ENCODE measurements around the gene KIF23.

Gene KIF23

GRCh38 chr15:69398491-69398891, 15.7 kb upstream of the KIF23 start:
- no peak for TF ChIP-seq CTCF (IDR thresholded peaks at IDR 0.05; ENCODE audit: low read depth, low read length, missing control alignments)
- Histone ChIP-seq H3K36me3 (replicated peaks) (peaks cover 3% of the 10 kb centered on the region), H3K4me3 (ENCODE audit: low read depth, low read length) (no peak overlapping the region), H3K27ac (no peak overlapping the region), H3K27me3 (replicated peaks) (no peaks in the 10 kb centered on the region)
- peak; percentile 40 for DNase-seq
- in situ Hi-C loops (cut with HindIII; ENCODE audit: low pct_ligation_motif_present, low sequenced_read_pairs) = no loop called here

- no peak overlapping the region for H3K27ac ChIP-seq
- H3K4me3 ChIP-seq (ENCODE audit: low read depth, low read length) = no peak overlapping the region
- peaks cover 3% of the 10 kb centered on the region for H3K36me3 ChIP-seq (replicated peaks)
- in situ Hi-C loops (cut with HindIII; ENCODE audit: low pct_ligation_motif_present, low sequenced_read_pairs) = no loop called here
- H3K27me3 ChIP-seq (replicated peaks) = no peaks in the 10 kb centered on the region
- no peak for DNase-seq
- no peak for TF ChIP-seq CTCF (IDR thresholded peaks at IDR 0.05; ENCODE audit: low read depth, low read length, missing control alignments)
Measured at GRCh38 chr15:69400850-69401249, 13.3 kb upstream of the KIF23 start.

GRCh38 chr15:69402816-69403215, 11.3 kb upstream of the KIF23 start:
- no peak for TF ChIP-seq CTCF (IDR thresholded peaks at IDR 0.05; ENCODE audit: low read depth, low read length, missing control alignments)
- no peak overlapping the region for H3K27ac ChIP-seq
- H3K4me3 ChIP-seq (ENCODE audit: low read depth, low read length) = no peak overlapping the region
- in situ Hi-C loops (cut with HindIII; ENCODE audit: low pct_ligation_motif_present, low sequenced_read_pairs) = no loop called here
- no peak for DNase-seq
- no peaks in the 10 kb centered on the region for H3K27me3 ChIP-seq (replicated peaks)
- no peaks in the 10 kb centered on the region for H3K36me3 ChIP-seq (replicated peaks)

GRCh38 chr15:69403594-69403993, 10.6 kb upstream of the KIF23 start:
- in situ Hi-C loops (cut with HindIII; ENCODE audit: low pct_ligation_motif_present, low sequenced_read_pairs) = no loop called here
- no peak overlapping the region for H3K4me3 ChIP-seq (ENCODE audit: low read depth, low read length)
- H3K36me3 ChIP-seq (replicated peaks) = no peaks in the 10 kb centered on the region
- H3K27ac ChIP-seq = peak overlapping the region; percentile 41
- DNase-seq = peak; percentile 86
- H3K27me3 ChIP-seq (replicated peaks) = no peaks in the 10 kb centered on the region
- TF ChIP-seq CTCF (IDR thresholded peaks at IDR 0.05; ENCODE audit: low read depth, low read length, missing control alignments) = no peak

GRCh38 chr15:69405110-69405509, 9.0 kb upstream of the KIF23 start:
- TF ChIP-seq CTCF (IDR thresholded peaks at IDR 0.05; ENCODE audit: low read depth, low read length, missing control alignments) = no peak
- Histone ChIP-seq H3K27me3 (replicated peaks) (no peaks in the 10 kb centered on the region), H3K36me3 (replicated peaks) (no peaks in the 10 kb centered on the region), H3K4me3 (ENCODE audit: low read depth, low read length) (no peak overlapping the region), H3K27ac (no peak overlapping the region)
- in situ Hi-C loops (cut with HindIII; ENCODE audit: low pct_ligation_motif_present, low sequenced_read_pairs) = no loop called here
- DNase-seq = no peak

- Histone ChIP-seq H3K36me3 (replicated peaks) (no peaks in the 10 kb centered on the region), H3K4me3 (ENCODE audit: low read depth, low read length) (no peak overlapping the region), H3K27me3 (replicated peaks) (no peaks in the 10 kb centered on the region), H3K27ac (no peak overlapping the region)
- no peak for DNase-seq
- in situ Hi-C loops (cut with HindIII; ENCODE audit: low pct_ligation_motif_present, low sequenced_read_pairs) = no loop called here
- no peak for TF ChIP-seq CTCF (IDR thresholded peaks at IDR 0.05; ENCODE audit: low read depth, low read length, missing control alignments)
Measured at GRCh38 chr15:69407719-69408400, 6.3 kb upstream of the KIF23 start.

Data from brain microvascular endothelial cell (primary cell).